Transverse colon (tissue), 3 donors: Measurements from ENCODE around the gene ZNF385D.

Experiments used
- CTCF ChIP-seq, 5 experiments: fragments of 200-600 bp in 3 of 5; fragments of 450-650 bp in 2 of 5; sonication (generic) in 3 of 5; IDR thresholded peaks; 1 replicate in 2 of 5; 2 replicates in 3 of 5; pipeline ENCODE4 v1.5.1; 2016 to 2017; ENCODE audit warnings: antibody characterized with exemption in 5 of 5, inconsistent platforms in 3 of 5, mild to moderate bottlenecking in 2 of 5, moderate library complexity in 1 of 5
- EP300 ChIP-seq: sonication (generic); formaldehyde crosslinking; IDR thresholded peaks from one replicate; pipeline ENCODE4 v1.6.1; 2017; ENCODE audit warnings: antibody characterized with exemption, low read depth

GRCh38 chr3:21414506-21414905 lies 336.5 kb downstream of the ZNF385D start:
- no peak for TF ChIP-seq CTCF (IDR thresholded peaks at IDR 0.05)
- no peak for TF ChIP-seq EP300
